Ovary (tissue), 3 donors: ENCODE measurements around the gene SRRM5.

Experiments used
- CTCF ChIP-seq, 3 donors: fragments of 450-650 bp in 2 of 3; fragments of 200-600 bp in 1 of 3; IDR thresholded peaks; one replicate each; pipeline versions ENCODE4 v1.5.1 to v1.8.0; 2016 to 2022; ENCODE audit warnings: antibody characterized with exemption in 3 of 3, mild to moderate bottlenecking in 1 of 3
- EP300 ChIP-seq: sonication (generic); formaldehyde crosslinking; IDR thresholded peaks from one replicate; pipeline ENCODE4 v1.6.1; 2017; ENCODE audit warnings: antibody characterized with exemption
- donor health status: DM: no; HTN: no; CAD: no.

DNA sequence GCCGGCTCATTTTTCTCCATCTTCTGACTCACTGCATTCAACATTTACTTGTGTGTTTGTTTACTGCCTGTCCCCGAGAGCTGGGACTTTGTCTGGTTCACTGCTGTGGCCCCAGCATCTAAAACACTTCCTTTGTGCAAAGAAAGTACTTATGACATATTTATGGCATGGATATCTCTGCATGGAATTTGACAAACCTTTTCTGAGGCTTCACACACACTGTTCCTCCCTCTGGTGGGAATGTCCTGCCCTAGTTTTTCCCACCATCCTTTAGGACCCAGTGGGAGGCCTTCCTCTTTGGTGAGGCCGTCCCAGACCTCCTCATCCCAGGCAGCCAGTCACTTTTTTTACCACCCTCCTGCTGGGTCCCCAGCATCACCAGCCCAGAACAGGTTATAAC is 1.4 kb upstream of the SRRM5 start:
- TF ChIP-seq EP300 (no peak), CTCF (IDR thresholded peaks at IDR 0.05) (no peak)
